GM12892 (cell line): ENCODE results near the gene RPP30.

ENCODE experiments used
- POLR2A ChIP-seq: IDR thresholded peaks from 2 replicates; pipeline ENCODE4 v1.6.1; 2011; ENCODE audit warnings: low read depth, low read length, control low read depth
- POLR2AphosphoS5 ChIP-seq: IDR thresholded peaks from 2 replicates; pipeline ENCODE4 v1.6.1; 2011; ENCODE audit warnings: low read depth, low read length, control low read depth
- TAF1 ChIP-seq: IDR thresholded peaks from 2 replicates; pipeline ENCODE4 v1.6.1; 2011; ENCODE audit warnings: low read depth, mild to moderate bottlenecking, control low read depth, low read length, borderline replicate concordance

DNA sequence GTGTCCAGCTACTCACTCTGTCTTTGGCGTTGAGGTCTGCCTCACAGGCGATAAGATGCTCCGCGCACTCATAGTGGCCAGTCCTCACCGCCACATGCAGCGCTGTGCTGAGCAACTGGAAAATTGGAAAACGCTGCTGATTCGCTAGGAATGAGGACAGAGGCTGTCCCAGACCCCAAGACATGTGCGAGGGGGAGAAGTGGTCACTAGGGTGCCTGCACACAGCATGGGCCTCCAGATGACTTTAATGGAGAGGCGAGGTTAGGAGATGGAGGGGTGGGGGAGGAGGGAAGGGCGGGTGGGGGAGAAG, 43.9 kb downstream of the RPP30 start:
- no peak for TF ChIP-seq POLR2AphosphoS5
- TF ChIP-seq POLR2A, result no peak
- TF ChIP-seq TAF1, result no peak
